Measurements from ENCODE around the gene SLC9A6. TPM values are rescaled to one million over a fixed set of nuclear protein-coding genes. Genes with fewer than 3 reads are reported as not detected.

SLC9A6 gene
- total and polyA plus RNA-seq, 2 experiments from 2014 or later, result 7.2 to 17.1 TPM

DNA sequence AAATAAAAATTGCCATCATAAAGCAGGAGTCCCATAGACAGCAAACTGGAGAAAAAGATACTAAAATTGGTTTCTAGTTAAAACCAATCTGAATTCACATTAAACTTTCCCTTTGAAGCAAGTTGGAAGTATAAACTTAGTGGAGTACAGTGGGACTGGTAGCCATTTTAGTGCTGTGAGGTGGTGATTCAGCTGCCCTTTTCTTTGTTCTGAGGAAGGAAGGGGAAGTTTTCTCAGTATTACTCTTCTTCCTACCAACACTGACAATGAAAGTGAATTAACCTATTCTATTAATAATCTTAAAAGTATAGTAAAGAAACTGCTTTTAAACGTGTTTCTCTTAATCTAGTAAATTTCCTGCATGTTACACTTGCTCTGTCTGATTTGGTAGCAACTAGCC, 36.7 kb downstream of the SLC9A6 start:
- no peaks in the 10 kb centered on the region for H3F3A ChIP-seq (replicated peaks; ENCODE audit: low read depth)
- TF ChIP-seq NANOG (IDR thresholded peaks at IDR 0.05; ENCODE audit: borderline replicate concordance) (no peak), ZNF114 (CRISPR knock-in tag; IDR thresholded peaks at IDR 0.05) (no peak), JUNB (IDR thresholded peaks at IDR 0.05; ENCODE audit: unreplicated experiment) (no peak)
- TF ChIP-seq, protein P1, sequence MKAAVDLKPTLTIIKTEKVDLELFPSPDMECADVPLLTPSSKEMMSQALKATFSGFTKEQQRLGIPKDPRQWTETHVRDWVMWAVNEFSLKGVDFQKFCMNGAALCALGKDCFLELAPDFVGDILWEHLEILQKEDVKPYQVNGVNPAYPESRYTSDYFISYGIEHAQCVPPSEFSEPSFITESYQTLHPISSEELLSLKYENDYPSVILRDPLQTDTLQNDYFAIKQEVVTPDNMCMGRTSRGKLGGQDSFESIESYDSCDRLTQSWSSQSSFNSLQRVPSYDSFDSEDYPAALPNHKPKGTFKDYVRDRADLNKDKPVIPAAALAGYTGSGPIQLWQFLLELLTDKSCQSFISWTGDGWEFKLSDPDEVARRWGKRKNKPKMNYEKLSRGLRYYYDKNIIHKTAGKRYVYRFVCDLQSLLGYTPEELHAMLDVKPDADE (IDR thresholded peaks at IDR 0.05), result no peak
- no peaks in the 10 kb centered on the region; the same call in 1 of the 2 replicates for H3K36me3 ChIP-seq (ENCODE audit: insufficient read depth)
- no peaks in the 10 kb centered on the region for H3K27me3 Mint-ChIP-seq (ENCODE audit: insufficient read depth, low read depth, poor library complexity)
- no peaks in the 10 kb centered on the region for H3K4me1 Mint-ChIP-seq
- H3K4me1 ChIP-seq (ENCODE audit: insufficient read depth), result no peaks in the 10 kb centered on the region
- no peak overlapping the region for H3K27ac ChIP-seq (ENCODE audit: low read depth)
- no peaks in the 10 kb centered on the region for H4K20me1 ChIP-seq (replicated peaks; ENCODE audit: insufficient read depth)
- H3K9me3 Mint-ChIP-seq, result no peaks in the 10 kb centered on the region; the same call in 2 of the 3 replicates
- H3K79me2 ChIP-seq (replicated peaks; ENCODE audit: insufficient read depth), result no peaks in the 10 kb centered on the region
- H3K27me3 ChIP-seq (ENCODE audit: insufficient read depth), result no peaks in the 10 kb centered on the region
- no peak for DNase-seq (ENCODE audit: low spot score)
- no peak overlapping the region for H3K4me3 ChIP-seq
- no peak overlapping the region for H3K27ac Mint-ChIP-seq
- no peak overlapping the region for H3K4me3 Mint-ChIP-seq
- H3K9me2 ChIP-seq (ENCODE audit: insufficient read depth), result no peaks in the 10 kb centered on the region
- no peak overlapping the region for H2AFZ ChIP-seq
- no peak for ATAC-seq
- H3K36me3 Mint-ChIP-seq (ENCODE audit: low read depth), result peaks cover 30% of the 10 kb centered on the region
- no peak overlapping the region for H3K4me2 ChIP-seq

DNA sequence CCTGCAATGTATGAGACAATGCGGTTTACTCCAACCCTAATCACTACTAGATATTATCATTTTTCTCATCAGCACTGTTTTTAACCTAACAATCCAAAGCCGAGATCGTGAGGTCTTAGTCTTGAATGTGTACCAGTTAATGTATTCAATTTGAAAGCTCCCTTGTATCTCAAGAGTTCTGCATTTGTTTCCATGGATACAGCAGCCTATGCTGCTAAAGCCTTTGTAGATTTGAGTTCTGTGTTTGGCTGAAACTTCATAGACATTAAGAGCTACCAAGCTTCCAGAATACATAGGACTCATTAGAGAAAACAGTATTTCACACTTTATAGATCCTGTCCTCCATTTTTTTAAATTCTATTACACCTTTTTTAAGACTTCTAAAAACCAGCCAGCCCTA, 39.9 kb downstream of the SLC9A6 start:
- no peak for ATAC-seq
- no peak overlapping the region for H3K4me3 Mint-ChIP-seq
- H3K4me2 ChIP-seq, result no peak overlapping the region
- TF ChIP-seq, protein P2, sequence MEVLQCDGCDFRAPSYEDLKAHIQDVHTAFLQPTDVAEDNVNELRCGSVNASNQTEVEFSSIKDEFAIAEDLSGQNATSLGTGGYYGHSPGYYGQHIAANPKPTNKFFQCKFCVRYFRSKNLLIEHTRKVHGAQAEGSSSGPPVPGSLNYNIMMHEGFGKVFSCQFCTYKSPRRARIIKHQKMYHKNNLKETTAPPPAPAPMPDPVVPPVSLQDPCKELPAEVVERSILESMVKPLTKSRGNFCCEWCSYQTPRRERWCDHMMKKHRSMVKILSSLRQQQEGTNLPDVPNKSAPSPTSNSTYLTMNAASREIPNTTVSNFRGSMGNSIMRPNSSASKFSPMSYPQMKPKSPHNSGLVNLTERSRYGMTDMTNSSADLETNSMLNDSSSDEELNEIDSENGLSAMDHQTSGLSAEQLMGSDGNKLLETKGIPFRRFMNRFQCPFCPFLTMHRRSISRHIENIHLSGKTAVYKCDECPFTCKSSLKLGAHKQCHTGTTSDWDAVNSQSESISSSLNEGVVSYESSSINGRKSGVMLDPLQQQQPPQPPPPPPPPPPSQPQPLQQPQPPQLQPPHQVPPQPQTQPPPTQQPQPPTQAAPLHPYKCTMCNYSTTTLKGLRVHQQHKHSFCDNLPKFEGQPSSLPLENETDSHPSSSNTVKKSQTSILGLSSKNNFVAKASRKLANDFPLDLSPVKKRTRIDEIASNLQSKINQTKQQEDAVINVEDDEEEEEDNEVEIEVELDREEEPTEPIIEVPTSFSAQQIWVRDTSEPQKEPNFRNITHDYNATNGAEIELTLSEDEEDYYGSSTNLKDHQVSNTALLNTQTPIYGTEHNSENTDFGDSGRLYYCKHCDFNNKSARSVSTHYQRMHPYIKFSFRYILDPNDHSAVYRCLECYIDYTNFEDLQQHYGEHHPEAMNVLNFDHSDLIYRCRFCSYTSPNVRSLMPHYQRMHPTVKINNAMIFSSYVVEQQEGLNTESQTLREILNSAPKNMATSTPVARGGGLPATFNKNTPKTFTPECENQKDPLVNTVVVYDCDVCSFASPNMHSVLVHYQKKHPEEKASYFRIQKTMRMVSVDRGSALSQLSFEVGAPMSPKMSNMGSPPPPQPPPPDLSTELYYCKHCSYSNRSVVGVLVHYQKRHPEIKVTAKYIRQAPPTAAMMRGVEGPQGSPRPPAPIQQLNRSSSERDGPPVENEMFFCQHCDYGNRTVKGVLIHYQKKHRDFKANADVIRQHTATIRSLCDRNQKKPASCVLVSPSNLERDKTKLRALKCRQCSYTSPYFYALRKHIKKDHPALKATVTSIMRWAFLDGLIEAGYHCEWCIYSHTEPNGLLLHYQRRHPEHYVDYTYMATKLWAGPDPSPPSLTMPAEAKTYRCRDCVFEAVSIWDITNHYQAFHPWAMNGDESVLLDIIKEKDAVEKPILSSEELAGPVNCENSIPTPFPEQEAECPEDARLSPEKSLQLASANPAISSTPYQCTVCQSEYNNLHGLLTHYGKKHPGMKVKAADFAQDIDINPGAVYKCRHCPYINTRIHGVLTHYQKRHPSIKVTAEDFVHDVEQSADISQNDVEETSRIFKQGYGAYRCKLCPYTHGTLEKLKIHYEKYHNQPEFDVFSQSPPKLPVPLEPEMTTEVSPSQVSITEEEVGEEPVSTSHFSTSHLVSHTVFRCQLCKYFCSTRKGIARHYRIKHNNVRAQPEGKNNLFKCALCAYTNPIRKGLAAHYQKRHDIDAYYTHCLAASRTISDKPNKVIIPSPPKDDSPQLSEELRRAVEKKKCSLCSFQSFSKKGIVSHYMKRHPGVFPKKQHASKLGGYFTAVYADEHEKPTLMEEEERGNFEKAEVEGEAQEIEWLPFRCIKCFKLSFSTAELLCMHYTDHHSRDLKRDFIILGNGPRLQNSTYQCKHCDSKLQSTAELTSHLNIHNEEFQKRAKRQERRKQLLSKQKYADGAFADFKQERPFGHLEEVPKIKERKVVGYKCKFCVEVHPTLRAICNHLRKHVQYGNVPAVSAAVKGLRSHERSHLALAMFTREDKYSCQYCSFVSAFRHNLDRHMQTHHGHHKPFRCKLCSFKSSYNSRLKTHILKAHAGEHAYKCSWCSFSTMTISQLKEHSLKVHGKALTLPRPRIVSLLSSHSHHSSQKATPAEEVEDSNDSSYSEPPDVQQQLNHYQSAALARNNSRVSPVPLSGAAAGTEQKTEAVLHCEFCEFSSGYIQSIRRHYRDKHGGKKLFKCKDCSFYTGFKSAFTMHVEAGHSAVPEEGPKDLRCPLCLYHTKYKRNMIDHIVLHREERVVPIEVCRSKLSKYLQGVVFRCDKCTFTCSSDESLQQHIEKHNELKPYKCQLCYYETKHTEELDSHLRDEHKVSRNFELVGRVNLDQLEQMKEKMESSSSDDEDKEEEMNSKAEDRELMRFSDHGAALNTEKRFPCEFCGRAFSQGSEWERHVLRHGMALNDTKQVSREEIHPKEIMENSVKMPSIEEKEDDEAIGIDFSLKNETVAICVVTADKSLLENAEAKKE (CRISPR knock-in tag; IDR thresholded peaks at IDR 0.05), result no peak
- no peak for TF ChIP-seq ZNF331 (CRISPR knock-in tag; IDR thresholded peaks at IDR 0.05; ENCODE audit: low read depth)
- TF ChIP-seq, protein P3, sequence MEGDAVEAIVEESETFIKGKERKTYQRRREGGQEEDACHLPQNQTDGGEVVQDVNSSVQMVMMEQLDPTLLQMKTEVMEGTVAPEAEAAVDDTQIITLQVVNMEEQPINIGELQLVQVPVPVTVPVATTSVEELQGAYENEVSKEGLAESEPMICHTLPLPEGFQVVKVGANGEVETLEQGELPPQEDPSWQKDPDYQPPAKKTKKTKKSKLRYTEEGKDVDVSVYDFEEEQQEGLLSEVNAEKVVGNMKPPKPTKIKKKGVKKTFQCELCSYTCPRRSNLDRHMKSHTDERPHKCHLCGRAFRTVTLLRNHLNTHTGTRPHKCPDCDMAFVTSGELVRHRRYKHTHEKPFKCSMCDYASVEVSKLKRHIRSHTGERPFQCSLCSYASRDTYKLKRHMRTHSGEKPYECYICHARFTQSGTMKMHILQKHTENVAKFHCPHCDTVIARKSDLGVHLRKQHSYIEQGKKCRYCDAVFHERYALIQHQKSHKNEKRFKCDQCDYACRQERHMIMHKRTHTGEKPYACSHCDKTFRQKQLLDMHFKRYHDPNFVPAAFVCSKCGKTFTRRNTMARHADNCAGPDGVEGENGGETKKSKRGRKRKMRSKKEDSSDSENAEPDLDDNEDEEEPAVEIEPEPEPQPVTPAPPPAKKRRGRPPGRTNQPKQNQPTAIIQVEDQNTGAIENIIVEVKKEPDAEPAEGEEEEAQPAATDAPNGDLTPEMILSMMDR (conservative IDR thresholded peaks at IDR 0.05; ENCODE audit: low read depth in 2 of 2), result no peak
- no peak for TF ChIP-seq EZH2 (IDR thresholded peaks at IDR 0.05; ENCODE audit: low read depth, unreplicated experiment)
- TF ChIP-seq EZH2phosphoT487 (IDR thresholded peaks at IDR 0.05; ENCODE audit: unreplicated experiment), result no peak
- TF ChIP-seq CREB1 (CRISPR knock-in tag; IDR thresholded peaks at IDR 0.05; ENCODE audit: low read depth), result no peak
- TF ChIP-seq ZNF114 (CRISPR knock-in tag; IDR thresholded peaks at IDR 0.05), result no peak
- TF ChIP-seq JUNB (IDR thresholded peaks at IDR 0.05; ENCODE audit: unreplicated experiment), result no peak
- TF ChIP-seq, protein P1 (IDR thresholded peaks at IDR 0.05), result no peak
- no peak for TF ChIP-seq NANOG (IDR thresholded peaks at IDR 0.05; ENCODE audit: borderline replicate concordance)

More for the DNA sequence above, 39.9 kb downstream of the SLC9A6 start:
- H3K79me2 ChIP-seq (replicated peaks; ENCODE audit: insufficient read depth), result no peaks in the 10 kb centered on the region
- H2AFZ ChIP-seq, result no peak overlapping the region
- H3K27me3 ChIP-seq (ENCODE audit: insufficient read depth), result no peaks in the 10 kb centered on the region
- no peak for DNase-seq (ENCODE audit: low spot score)
- no peak overlapping the region for H3K27ac Mint-ChIP-seq
- no peaks in the 10 kb centered on the region for H3K4me1 ChIP-seq (ENCODE audit: insufficient read depth)
- H3K4me3 ChIP-seq, result no peak overlapping the region
- no peaks in the 10 kb centered on the region for H4K20me1 ChIP-seq (replicated peaks; ENCODE audit: insufficient read depth)
- H3K27ac ChIP-seq (ENCODE audit: low read depth), result no peak overlapping the region
- H3K36me3 ChIP-seq (ENCODE audit: insufficient read depth), result no peaks in the 10 kb centered on the region
- no peaks in the 10 kb centered on the region for H3F3A ChIP-seq (replicated peaks; ENCODE audit: low read depth)
- H3K4me1 Mint-ChIP-seq, result no peaks in the 10 kb centered on the region
- no peaks in the 10 kb centered on the region; the same call in 2 of the 3 replicates for H3K9me3 Mint-ChIP-seq
- H3K36me3 Mint-ChIP-seq (ENCODE audit: low read depth), result peaks cover 11% of the 10 kb centered on the region; the same call in 2 of the 3 replicates
- H3K9me2 ChIP-seq (ENCODE audit: insufficient read depth), result no peaks in the 10 kb centered on the region
- H3K27me3 Mint-ChIP-seq (ENCODE audit: insufficient read depth, low read depth, poor library complexity), result no peaks in the 10 kb centered on the region
